Mesendoderm (in vitro differentiated cells): ENCODE results near the gene MAGI2.

Experiments
- DNase-seq: peaks from one replicate; pipeline ENCODE4 v3.0.0; 2013
- H2AK5ac ChIP-seq: 2 replicates; pipeline ENCODE4 v1.6.1; 2013; ENCODE audit warnings: low read length, inconsistent platforms
- H2BK120ac ChIP-seq: 2 replicates; pipeline ENCODE4 v1.6.1; 2013; ENCODE audit warnings: low read depth, mild to moderate bottlenecking, low read length, moderate library complexity, mixed read lengths
- H2BK15ac ChIP-seq: replicated peaks from 2 replicates; pipeline ENCODE4 v1.6.1; 2013; ENCODE audit warnings: low read depth, mild to moderate bottlenecking, moderate library complexity
- H2BK5ac ChIP-seq: 2 replicates; pipeline ENCODE4 v1.6.1; 2013; ENCODE audit warnings: low read length, inconsistent platforms
- H3K18ac ChIP-seq: 2 replicates; pipeline ENCODE4 v1.6.1; 2013; ENCODE audit warnings: mild to moderate bottlenecking, low read length, mixed read lengths
- H3K23ac ChIP-seq: one replicate; pipeline ENCODE4 v1.6.1; 2013; ENCODE audit warnings: low read length
- H3K27ac ChIP-seq: 2 replicates; pipeline ENCODE4 v1.5.1; 2013; ENCODE audit warnings: low read depth, mild to moderate bottlenecking, inconsistent platforms, low read length, moderate library complexity
- H3K27me3 ChIP-seq: 2 replicates; pipeline ENCODE4 v1.6.1; 2013; ENCODE audit warnings: low read length, control low read depth, mild to moderate bottlenecking, inconsistent platforms; ENCODE audit not compliant: insufficient read depth, poor library complexity
- H3K36me3 ChIP-seq: 2 replicates; pipeline ENCODE4 v1.6.1; 2013; ENCODE audit warnings: low read length, inconsistent platforms; ENCODE audit not compliant: control insufficient read depth, insufficient read depth
- H3K4ac ChIP-seq: one replicate; pipeline ENCODE4 v1.6.1; 2013; ENCODE audit warnings: low read depth, mild to moderate bottlenecking, low read length, moderate library complexity
- H3K4me1 ChIP-seq: 2 replicates; pipeline ENCODE4 v1.6.1; 2013; ENCODE audit warnings: low read depth, low read length, inconsistent platforms; ENCODE audit not compliant: control insufficient read depth
- H3K4me2 ChIP-seq: 2 replicates; pipeline ENCODE4 v1.6.1; 2013; ENCODE audit warnings: low read length
- H3K4me3 ChIP-seq: 2 replicates; pipeline ENCODE4 v1.5.1; 2013; ENCODE audit warnings: mild to moderate bottlenecking, low read length
- H3K56ac ChIP-seq: one replicate; pipeline ENCODE4 v1.6.1; 2013; ENCODE audit warnings: low read length
- H3K79me1 ChIP-seq: 2 replicates; pipeline ENCODE4 v1.6.1; 2013; ENCODE audit warnings: low read length, inconsistent platforms
- H3K79me2 ChIP-seq: 2 replicates; pipeline ENCODE4 v1.6.1; 2013; ENCODE audit warnings: mild to moderate bottlenecking, low read length; ENCODE audit not compliant: control insufficient read depth, insufficient read depth
- H3K9ac ChIP-seq: 2 replicates; pipeline ENCODE4 v1.6.1; 2013; ENCODE audit warnings: low read length, inconsistent platforms
- H4K5ac ChIP-seq: one replicate; pipeline ENCODE4 v1.6.1; 2013; ENCODE audit warnings: low read length
- H4K8ac ChIP-seq: one replicate; pipeline ENCODE4 v1.6.1; 2013; ENCODE audit warnings: low read depth, mild to moderate bottlenecking, control low read depth, low read length, moderate library complexity
- WGBS: extraction: QIAGEN DNeasy Blood & Tissue Kit; methylation state at CpG from one replicate; pipeline ENCODE4 v1.1.7; 2013; ENCODE audit warnings: low lambda C conversion rate, missing lambda C conversion rate; ENCODE audit not compliant: insufficient coverage; ENCODE audit errors: extremely low coverage; 5-methylcytosine and 5-hydroxymethylcytosine counted together

MAGI2 gene

DNA sequence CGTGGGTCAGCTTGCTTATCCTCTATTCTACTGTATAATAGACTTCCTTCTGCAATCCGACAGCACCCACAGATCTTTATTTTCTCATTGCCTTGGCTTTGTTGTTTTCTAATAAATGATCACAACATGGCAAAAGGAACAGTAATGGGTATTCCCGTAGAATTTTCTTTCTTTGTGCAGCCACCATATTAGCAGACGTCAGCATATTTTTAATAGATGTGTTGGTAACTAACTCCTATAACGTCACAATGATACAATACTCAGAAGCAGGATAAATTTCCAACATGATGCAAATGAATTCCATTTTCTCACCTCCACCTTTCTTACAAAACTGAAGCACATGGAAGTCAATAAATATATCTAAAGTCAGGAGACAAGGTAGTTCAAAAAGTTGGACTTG is 617.6 kb downstream of the MAGI2 start:
- no peak overlapping the region for H2BK5ac ChIP-seq
- H3K4me2 ChIP-seq, result no peak overlapping the region
- no CpG with 5 or more reads among the region's 5 CpGs for WGBS
- H3K4ac ChIP-seq, result no peak overlapping the region
- H3K56ac ChIP-seq, result no peak overlapping the region
- no peak overlapping the region for H2AK5ac ChIP-seq
- no peak overlapping the region for H3K27ac ChIP-seq
- no peak overlapping the region for H3K9ac ChIP-seq
- H2BK120ac ChIP-seq, result no peak overlapping the region
- no peak overlapping the region for H2BK15ac ChIP-seq
- no peaks in the 10 kb centered on the region for H3K79me2 ChIP-seq
- no peak overlapping the region for H3K18ac ChIP-seq
- no peaks in the 10 kb centered on the region for H3K79me1 ChIP-seq
- H4K5ac ChIP-seq, result no peak overlapping the region
- H3K27me3 ChIP-seq, result no peaks in the 10 kb centered on the region
- H3K4me1 ChIP-seq, result no peaks in the 10 kb centered on the region
- H3K23ac ChIP-seq, result no peak overlapping the region
- no peak for DNase-seq
- H3K36me3 ChIP-seq, result no peaks in the 10 kb centered on the region
- H4K8ac ChIP-seq, result no peak overlapping the region
- no peak overlapping the region for H3K4me3 ChIP-seq

- Histone ChIP-seq H3K18ac (no peak overlapping the region), H3K23ac (no peak overlapping the region), H3K27me3 (no peaks in the 10 kb centered on the region), H2BK120ac (no peak overlapping the region), H3K27ac (no peak overlapping the region), H3K4ac (no peak overlapping the region), H3K4me1 (no peaks in the 10 kb centered on the region), H3K79me2 (no peaks in the 10 kb centered on the region), H2AK5ac (no peak overlapping the region), H4K8ac (no peak overlapping the region), H2BK15ac (no peak overlapping the region), H4K5ac (no peak overlapping the region), H2BK5ac (no peak overlapping the region), H3K4me2 (no peak overlapping the region), H3K4me3 (no peak overlapping the region), H3K36me3 (no peaks in the 10 kb centered on the region), H3K56ac (no peak overlapping the region), H3K9ac (no peak overlapping the region), H3K79me1 (no peaks in the 10 kb centered on the region)
- DNase-seq, result no peak
- WGBS, result 100% methylated on average over 1 of the region's 1 CpG
These were observed 625.1 kb downstream of the MAGI2 start for GRCh38 chr7:78828317-78828716.

- H3K56ac ChIP-seq, result no peak overlapping the region
These were observed 649.9 kb downstream of the MAGI2 start for GRCh38 chr7:78803501-78804127.

GRCh38 chr7:78794101-78794500 is 659.4 kb downstream of the MAGI2 start:
- no peaks in the 10 kb centered on the region for H3K79me2 ChIP-seq
- H3K18ac ChIP-seq, result no peak overlapping the region
- H3K9ac ChIP-seq, result no peak overlapping the region
- H3K23ac ChIP-seq, result no peak overlapping the region
- no peak overlapping the region for H2BK120ac ChIP-seq
- no peaks in the 10 kb centered on the region for H3K79me1 ChIP-seq
- no peak overlapping the region for H3K27ac ChIP-seq
- H3K4me3 ChIP-seq, result no peak overlapping the region
- H3K36me3 ChIP-seq, result no peaks in the 10 kb centered on the region
- no peak overlapping the region for H3K4ac ChIP-seq
- H2BK5ac ChIP-seq, result no peak overlapping the region
- H3K4me2 ChIP-seq, result no peak overlapping the region
- no peak overlapping the region for H2AK5ac ChIP-seq
- no peak overlapping the region for H4K8ac ChIP-seq
- no peak overlapping the region for H4K5ac ChIP-seq
- no peaks in the 10 kb centered on the region for H3K27me3 ChIP-seq
- no CpG with 5 or more reads among the region's 2 CpGs for WGBS
- peak; percentile 68 for DNase-seq
- no peak overlapping the region for H2BK15ac ChIP-seq
- no peak overlapping the region for H3K56ac ChIP-seq
- no peaks in the 10 kb centered on the region for H3K4me1 ChIP-seq

More at GRCh38 chr7:78803501-78804127, 649.9 kb downstream of the MAGI2 start:
- no CpG with 5 or more reads among the region's 4 CpGs for WGBS
- Histone ChIP-seq H4K5ac (no peak overlapping the region), H3K23ac (no peak overlapping the region), H2BK5ac (no peak overlapping the region), H2BK15ac (no peak overlapping the region), H3K36me3 (no peaks in the 10 kb centered on the region), H3K4me1 (no peaks in the 10 kb centered on the region), H3K4me3 (no peak overlapping the region), H2BK120ac (no peak overlapping the region), H3K79me1 (no peaks in the 10 kb centered on the region), H3K79me2 (no peaks in the 10 kb centered on the region), H2AK5ac (no peak overlapping the region), H3K4me2 (no peak overlapping the region), H4K8ac (no peak overlapping the region), H3K18ac (no peak overlapping the region), H3K9ac (no peak overlapping the region), H3K27ac (no peak overlapping the region), H3K4ac (no peak overlapping the region), H3K27me3 (no peaks in the 10 kb centered on the region)
- DNase-seq, result no peak

- Histone ChIP-seq H3K18ac (no peak overlapping the region), H3K79me2 (no peaks in the 10 kb centered on the region), H3K4ac (no peak overlapping the region), H4K5ac (no peak overlapping the region), H3K27me3 (no peaks in the 10 kb centered on the region), H3K23ac (no peak overlapping the region), H3K79me1 (no peaks in the 10 kb centered on the region), H3K4me1 (no peaks in the 10 kb centered on the region), H3K9ac (no peak overlapping the region), H3K27ac (no peak overlapping the region), H2BK120ac (no peak overlapping the region), H3K4me3 (no peak overlapping the region), H2AK5ac (no peak overlapping the region), H2BK5ac (no peak overlapping the region), H3K56ac (no peak overlapping the region), H2BK15ac (no peak overlapping the region), H3K36me3 (no peaks in the 10 kb centered on the region), H4K8ac (no peak overlapping the region), H3K4me2 (no peak overlapping the region)
- WGBS, result no CpG with 5 or more reads among the region's 3 CpGs
- no peak for DNase-seq
These were observed 660.8 kb downstream of the MAGI2 start for GRCh38 chr7:78792624-78793023.

- no peak overlapping the region for H3K18ac ChIP-seq
- H2BK120ac ChIP-seq, result no peak overlapping the region
- H2AK5ac ChIP-seq, result no peak overlapping the region
- no peaks in the 10 kb centered on the region for H3K4me1 ChIP-seq
- DNase-seq, result no peak
- no peak overlapping the region for H3K9ac ChIP-seq
- H3K56ac ChIP-seq, result no peak overlapping the region
- WGBS, result no CpG with 5 or more reads among the region's 6 CpGs
- H3K4ac ChIP-seq, result no peak overlapping the region
- no peak overlapping the region for H4K5ac ChIP-seq
- H3K4me3 ChIP-seq, result no peak overlapping the region
- H4K8ac ChIP-seq, result no peak overlapping the region
- H3K36me3 ChIP-seq, result no peaks in the 10 kb centered on the region
- no peak overlapping the region for H2BK15ac ChIP-seq
- H3K79me1 ChIP-seq, result no peaks in the 10 kb centered on the region
- no peak overlapping the region for H2BK5ac ChIP-seq
- H3K27ac ChIP-seq, result no peak overlapping the region
- H3K27me3 ChIP-seq, result no peaks in the 10 kb centered on the region
- H3K23ac ChIP-seq, result no peak overlapping the region
- no peaks in the 10 kb centered on the region for H3K79me2 ChIP-seq
- H3K4me2 ChIP-seq, result no peak overlapping the region
These were observed 661.5 kb downstream of the MAGI2 start for GRCh38 chr7:78792006-78792405.
